HK-2 (cell line): ENCODE results near the gene RAC2.

ENCODE experiments used
- DNase-seq: peaks from one replicate; pipeline ENCODE4 v3.0.0-alpha.2; 2018; ENCODE audit not compliant: unreplicated experiment

Gene RAC2

GRCh38 chr22:37275622-37276021 is 31.6 kb upstream of the RAC2 start:
- DNase-seq: no peak

GRCh38 chr22:37275134-37275533 is 31.1 kb upstream of the RAC2 start:
- DNase-seq: no peak

GRCh38 chr22:37274380-37274862 is 30.4 kb upstream of the RAC2 start:
- DNase-seq: no peak

- no peak for DNase-seq
Measured at GRCh38 chr22:37273846-37274225, 29.8 kb upstream of the RAC2 start.

- DNase-seq: no peak
Measured at GRCh38 chr22:37273126-37273845, 29.2 kb upstream of the RAC2 start.

GRCh38 chr22:37270928-37271650 is 27.0 kb upstream of the RAC2 start:
- DNase-seq: no peak

- DNase-seq: no peak
Measured at GRCh38 chr22:37269936-37270678, 26.0 kb upstream of the RAC2 start.

- no peak for DNase-seq
Measured at GRCh38 chr22:37267661-37268413, 23.8 kb upstream of the RAC2 start.

GRCh38 chr22:37267135-37267587 is 23.1 kb upstream of the RAC2 start:
- DNase-seq: no peak

GRCh38 chr22:37266581-37267134 is 22.6 kb upstream of the RAC2 start:
- no peak for DNase-seq

GRCh38 chr22:37263966-37264887 is 20.2 kb upstream of the RAC2 start:
- no peak for DNase-seq

GRCh38 chr22:37262346-37262745 is 18.3 kb upstream of the RAC2 start:
- no peak for DNase-seq

GRCh38 chr22:37260901-37261336 is 16.9 kb upstream of the RAC2 start:
- peak; percentile 53 for DNase-seq

GRCh38 chr22:37260155-37260795 is 16.2 kb upstream of the RAC2 start:
- DNase-seq: no peak

- DNase-seq: no peak
Measured at GRCh38 chr22:37259540-37260029, 15.5 kb upstream of the RAC2 start.

GRCh38 chr22:37258753-37259401 is 14.8 kb upstream of the RAC2 start:
- DNase-seq: no peak

GRCh38 chr22:37258005-37258752 is 14.1 kb upstream of the RAC2 start:
- DNase-seq: no peak

- DNase-seq: no peak
Measured at GRCh38 chr22:37256075-37256726, 12.1 kb upstream of the RAC2 start.
